K562 (cell line): Measurements from ENCODE around the gene ATRX. TPM values are rescaled to one million over a fixed set of nuclear protein-coding genes. Genes with fewer than 3 reads are reported as not detected.

Experiments used
- ATAC-seq: fragments of 200-7000 bp; cut with Tn5 transposase; 3 replicates; pipeline ENCODE4 v1.9.1; 2020; ENCODE audit warnings: moderate library complexity
- BruUV-seq: library from RNA; stranded (reverse); fragments of 400-500 nt; replicated peaks from 2 replicates; lab custom pipeline; 2021; lab: Mats Ljungman, UMichigan
- CTCF ChIA-PET: fragments of 300-600 bp; formaldehyde crosslinking; extraction: SDS; loops from one replicate; lab custom pipeline; 2021; ENCODE audit warnings: low intra/inter-chr PET ratio; lab: Yijun Ruan, JAX
- POLR2A ChIA-PET: fragments of 300-600, 350-650 bp; sonication (Branson Sonifier 250); formaldehyde crosslinking; extraction: SDS; loops from one replicate; lab custom pipeline; 2021; ENCODE audit warnings: antibody characterized with exemption, inconsistent platforms; lab: Yijun Ruan, JAX
- DNase-seq, 4 experiments: peaks; one replicate each; pipeline versions ENCODE4 v3.0.0 to v3.0.0-alpha.2; 2011 to 2018; ENCODE audit warnings: low spot score in 3 of 4, mixed read lengths in 3 of 4; ENCODE audit errors: extremely low read depth in 1 of 4
- FAIRE-seq: peaks from 2 replicates; lab custom pipeline; 2011; peaks lifted over from hg19 to GRCh38; lab: Jason Lieb, UNC
- H2AFZ ChIP-seq: 2 replicates; pipeline ENCODE4 v1.6.0; 2011; ENCODE audit warnings: low read depth, low read length, control low read depth, inconsistent platforms
- H3K27ac ChIP-seq: fragments of 200-600 bp; 3 replicates; pipeline ENCODE4 v1.8.0; 2011; ENCODE audit warnings: low read depth, mild to moderate bottlenecking, control low read depth, inconsistent platforms, low read length, moderate library complexity, mixed read lengths; ENCODE audit errors: extremely low read depth
- H3K27me3 ChIP-seq, 2 experiments: fragments of 300-600 bp in 1 of 2; 2 replicates in 1 of 2; 3 replicates in 1 of 2; pipeline versions ENCODE4 v1.6.0 to v1.8.0; 2011; ENCODE audit warnings: inconsistent platforms in 2 of 2, low read length in 2 of 2, mild to moderate bottlenecking in 1 of 2, mixed read lengths in 1 of 2, moderate library complexity in 1 of 2; ENCODE audit not compliant: control insufficient read depth in 2 of 2, insufficient read depth in 2 of 2
- H3K36me3 ChIP-seq: fragments of 300-600 bp; 3 replicates; pipeline ENCODE4 v1.8.0; 2011; ENCODE audit warnings: mild to moderate bottlenecking, low read length, inconsistent platforms; ENCODE audit not compliant: control insufficient read depth, insufficient read depth
- H3K4me1 ChIP-seq, 2 experiments: fragments of 200-600 bp in 1 of 2; replicated peaks in 1 of 2; 2 replicates in 1 of 2; 3 replicates in 1 of 2; pipeline versions ENCODE4 v1.5.1 to v1.8.0; 2011; ENCODE audit warnings: inconsistent platforms in 2 of 2, low read length in 2 of 2, mild to moderate bottlenecking in 1 of 2, mixed read lengths in 1 of 2, moderate library complexity in 1 of 2; ENCODE audit not compliant: control insufficient read depth in 2 of 2, insufficient read depth in 2 of 2
- H3K4me2 ChIP-seq: 2 replicates; pipeline ENCODE4 v1.6.1; 2011; ENCODE audit warnings: low read length, control low read depth, inconsistent platforms, mixed read lengths; ENCODE audit not compliant: insufficient read depth
- H3K4me3 ChIP-seq: fragments of 200-600 bp; sonication (generic), shearing (Covaris generic); 2 replicates; pipeline ENCODE4 v1.5.1; 2016; ENCODE audit warnings: control low read depth, inconsistent platforms
- H3K79me2 ChIP-seq: fragments of 200-600 bp; 3 replicates; pipeline ENCODE4 v1.8.0; 2011; ENCODE audit warnings: low read length, inconsistent platforms; ENCODE audit not compliant: control insufficient read depth, insufficient read depth
- H3K9ac ChIP-seq, 2 experiments: 2 replicates each; pipeline versions ENCODE4 v1.6.0 to v1.6.1; 2011; ENCODE audit warnings: low read depth in 2 of 2, low read length in 2 of 2, control low read depth in 1 of 2, inconsistent platforms in 1 of 2, mild to moderate bottlenecking in 1 of 2, mixed read lengths in 1 of 2; ENCODE audit not compliant: insufficient read depth in 1 of 2
- H3K9me1 ChIP-seq: one replicate; pipeline ENCODE4 v1.6.0; 2011; ENCODE audit warnings: inconsistent platforms, mild to moderate bottlenecking, low read length, moderate library complexity; ENCODE audit not compliant: control insufficient read depth, insufficient read depth
- H3K9me3 ChIP-seq: replicated peaks from 2 replicates; pipeline ENCODE4 v1.5.1; 2011; ENCODE audit warnings: low read depth, low read length, inconsistent platforms; ENCODE audit not compliant: control insufficient read depth, insufficient read depth
- H4K20me1 ChIP-seq: replicated peaks from 2 replicates; pipeline ENCODE4 v1.6.1; 2011; ENCODE audit warnings: low read length, inconsistent platforms, mixed read lengths; ENCODE audit not compliant: control insufficient read depth, insufficient read depth
- MYNN ChIP-seq, 2 experiments: sonication (generic); formaldehyde crosslinking in 1 of 2; IDR thresholded peaks; 2 replicates each; pipeline versions ENCODE4 v1.5.0 to v1.6.1; 2016 to 2020; ENCODE audit warnings: antibody characterized with exemption in 1 of 2, missing genetic modification reagents in 1 of 2
- NFATC3 ChIP-seq: fragments of 450-650 bp; IDR thresholded peaks from 2 replicates; pipeline ENCODE4 v1.6.1; 2017; ENCODE audit warnings: mild to moderate bottlenecking
- RFX7 ChIP-seq: fragments of 250-450 bp; sonication (Bioruptor Pico); IDR thresholded peaks from 2 replicates; pipeline ENCODE4 v1.5.1; 2021; ENCODE audit warnings: mild to moderate bottlenecking
- TAL1 ChIP-seq: fragments of 450-650 bp; IDR thresholded peaks from 2 replicates; pipeline ENCODE4 v1.6.1; 2016; ENCODE audit warnings: mild to moderate bottlenecking
- ZNF184 ChIP-seq: sonication (generic); formaldehyde crosslinking; IDR thresholded peaks from 2 replicates; pipeline ENCODE4 v1.5.0; 2020; ENCODE audit warnings: missing genetic modification reagents
- WGBS: fragments of 100-300 bp; shearing (Covaris generic); methylation state at CpG from one replicate; pipeline ENCODE4 v1.1.6; 2016; ENCODE audit warnings: low coverage, mixed read lengths; ENCODE audit not compliant: insufficient coverage; ENCODE audit errors: missing lambda C conversion rate; 5-methylcytosine and 5-hydroxymethylcytosine counted together
- in situ Hi-C: fragments of 300-500 bp; cut with MboI; formaldehyde crosslinking; loops from 4 replicates; pipeline ENCODE4 v1.15.0; 2018; ENCODE audit warnings: inconsistent platforms, mixed read lengths
- intact Hi-C: fragments of 100-400 bp; cut with micrococcal nuclease; formaldehyde crosslinking; loops from 2 replicates; pipeline ENCODE4 v1.14.2; 2022
- polyA plus RNA-seq, 8 experiments: library from polyadenylated mRNA; depleted of rRNA in 4 of 8; stranded (reverse) in 5 of 8; unstranded in 3 of 8; fragments of >200 nt; fragmentation: Nextera tagmentation in 2 of 8; fragmentation: Illumina TruSeq in 1 of 8; extraction: Ambion mirVana in 2 of 8; extraction: Trizol in 1 of 8; gene quantifications; 2 replicates each; pipeline versions ENCODE4 v1.2.1 to v1.2.3, GENCODE V29; 2011 to 2014; ENCODE audit warnings: inconsistent platforms in 1 of 8, missing spikeins in 1 of 8
- total RNA-seq, 7 experiments: library from RNA; depleted of rRNA in 6 of 7; stranded (reverse); fragments of >200 nt in 6 of 7; fragmentation: Illumina TruSeq in 2 of 7; extraction: Trizol in 2 of 7; gene quantifications; 2 replicates each; pipeline versions ENCODE4 v1.2.1 to v1.2.3, GENCODE V29; 2011 to 2021; ENCODE audit warnings: low replicate concordance in 1 of 7
- TF ChIP-seq, protein P1 (sequence below): fragments of 250-450 bp; sonication (Bioruptor Pico); IDR thresholded peaks from 2 replicates; pipeline ENCODE4 v1.5.0; 2021; ENCODE audit warnings: mild to moderate bottlenecking, moderate library complexity
- TF ChIP-seq, protein P2 (sequence below): fragments of 250-450 bp; sonication (Bioruptor Pico); IDR thresholded peaks from 2 replicates; pipeline ENCODE4 v1.8.0; 2022; ENCODE audit warnings: moderate library complexity, mild to moderate bottlenecking, inconsistent platforms

Gene ATRX
- total and polyA plus RNA-seq, 9 of the 15 experiments (the other 6 are each of a cell fraction or from before 2014, with no cell fraction given), result 7.7 to 23.1 (median 20.2) TPM

DNA sequence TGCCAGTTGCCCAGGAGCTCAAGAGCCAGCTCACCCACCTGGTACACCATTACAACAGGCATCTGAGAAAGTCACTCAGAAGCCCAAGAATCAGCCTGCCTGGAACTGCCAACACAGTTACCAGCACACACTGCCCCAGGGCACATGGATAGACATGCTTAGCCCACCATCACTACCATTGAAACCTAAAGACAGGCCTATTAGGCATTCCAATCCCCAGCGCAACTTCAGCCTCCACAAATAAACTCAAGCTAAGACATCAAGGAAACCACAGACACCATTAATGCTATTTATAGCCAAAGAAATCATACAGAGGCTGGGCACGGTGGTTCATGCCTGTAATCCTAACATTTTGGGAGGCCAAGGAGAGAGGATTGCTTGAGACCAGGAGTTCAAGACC is 42.3 kb downstream of the ATRX start:
- Histone ChIP-seq H3K27ac (no peak overlapping the region), H3K9me3 (no peaks in the 10 kb centered on the region), H4K20me1 (no peaks in the 10 kb centered on the region), H3K9ac (no peak overlapping the region), H3K27me3 (no peaks in the 10 kb centered on the region), H2AFZ (no peak overlapping the region), H3K79me2 (peaks cover 25% of the 10 kb centered on the region; the same call in 2 of the 3 replicates), H3K9me1 (no peaks in the 10 kb centered on the region), H3K4me3 (no peak overlapping the region), H3K4me1 (no peaks in the 10 kb centered on the region), H3K36me3 (no peaks in the 10 kb centered on the region), H3K4me2 (no peak overlapping the region)
- ChIA-PET CTCF (no interaction called here), POLR2A (no interaction called here)
- in situ Hi-C loops, result no loop called here
- BruUV-seq, result no TSS peak
- DNase-seq (no peak), FAIRE-seq (no peak), ATAC-seq (no peak)
- TF ChIP-seq, protein P1, sequence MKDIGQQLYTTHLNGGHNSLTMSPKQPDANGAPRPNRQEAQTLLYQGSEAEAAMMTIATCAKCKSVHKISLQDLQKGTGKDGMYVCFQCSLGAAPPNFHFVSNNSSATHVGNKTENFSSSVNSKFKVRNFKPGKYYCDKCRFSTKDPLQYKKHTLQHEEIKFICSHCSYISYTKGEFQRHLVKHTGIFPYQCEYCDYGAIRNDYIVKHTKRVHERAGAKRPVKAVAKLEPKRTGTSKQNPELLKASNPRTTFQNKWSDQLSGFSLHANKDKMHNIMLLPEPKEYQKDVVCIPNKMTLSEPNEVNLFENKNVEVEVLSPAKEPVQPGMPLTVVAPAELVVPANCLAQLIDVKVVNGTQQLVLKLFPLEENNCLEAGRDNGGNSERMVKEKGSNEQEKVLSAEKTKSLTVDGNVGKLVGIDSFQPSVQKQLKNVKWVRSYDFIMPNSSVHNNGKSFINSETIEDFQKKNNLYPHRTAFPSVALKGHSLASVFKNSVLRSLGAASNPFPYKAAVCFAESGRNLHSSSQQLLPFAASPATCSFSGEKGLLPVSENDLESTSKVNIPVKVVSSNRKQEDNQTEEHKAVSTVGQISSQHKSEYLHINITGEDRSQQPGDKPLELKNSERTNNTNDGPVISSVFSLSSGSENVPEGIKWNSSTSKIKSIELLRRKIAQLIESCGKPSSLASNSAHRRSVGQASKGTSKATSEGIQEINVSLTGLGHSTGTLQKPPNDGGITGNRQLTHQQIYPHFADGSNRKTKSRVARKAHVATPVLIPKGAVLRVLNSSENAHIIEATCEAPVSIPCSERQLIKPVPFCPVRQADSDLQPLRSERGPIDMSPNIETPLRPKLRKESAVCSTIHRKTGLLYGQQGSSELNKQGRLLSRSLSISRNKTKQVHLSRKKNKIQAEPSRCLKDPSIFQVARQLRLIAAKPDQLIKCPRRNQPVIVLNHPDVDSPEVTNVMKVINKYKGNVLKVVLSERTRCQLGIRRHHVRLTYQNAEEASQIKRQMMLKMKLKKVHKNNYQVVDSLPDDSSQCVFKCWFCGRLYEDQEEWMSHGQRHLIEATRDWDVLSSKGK (CRISPR knock-in tag), result no peak
- TF ChIP-seq, protein P2, sequence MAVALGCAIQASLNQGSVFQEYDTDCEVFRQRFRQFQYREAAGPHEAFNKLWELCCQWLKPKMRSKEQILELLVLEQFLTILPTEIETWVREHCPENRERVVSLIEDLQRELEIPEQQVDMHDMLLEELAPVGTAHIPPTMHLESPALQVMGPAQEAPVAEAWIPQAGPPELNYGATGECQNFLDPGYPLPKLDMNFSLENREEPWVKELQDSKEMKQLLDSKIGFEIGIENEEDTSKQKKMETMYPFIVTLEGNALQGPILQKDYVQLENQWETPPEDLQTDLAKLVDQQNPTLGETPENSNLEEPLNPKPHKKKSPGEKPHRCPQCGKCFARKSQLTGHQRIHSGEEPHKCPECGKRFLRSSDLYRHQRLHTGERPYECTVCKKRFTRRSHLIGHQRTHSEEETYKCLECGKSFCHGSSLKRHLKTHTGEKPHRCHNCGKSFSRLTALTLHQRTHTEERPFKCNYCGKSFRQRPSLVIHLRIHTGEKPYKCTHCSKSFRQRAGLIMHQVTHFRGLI (CRISPR knock-in tag), result no peak
- TF ChIP-seq NFATC3 (no peak), ZNF184 (CRISPR knock-in tag) (no peak), MYNN (IDR thresholded peaks at IDR 0.05) (no peak), MYNN (CRISPR knock-in tag; IDR thresholded peaks at IDR 0.05) (no peak), RFX7 (no peak), TAL1 (no peak)
- 7% methylated on average over 2 of the region's 2 CpGs for WGBS
- intact Hi-C loops, result no loop called here
